GM21528 (cell line): ENCODE results near the gene DNAJC25.
"Not testable (repeated sequence)": the region's sequence is repeated elsewhere in the genome, so short reads cannot be mapped to it uniquely, and the experiment has no call there.

Experiments
- ATAC-seq: cut with Tn5 transposase; IDR thresholded peaks from one replicate; pipeline ENCODE4 v1.9.1; 2021; ENCODE audit warnings: mild to moderate bottlenecking, moderate library complexity; ENCODE audit not compliant: unreplicated experiment, low FRiP score

The DNAJC25 gene

DNA sequence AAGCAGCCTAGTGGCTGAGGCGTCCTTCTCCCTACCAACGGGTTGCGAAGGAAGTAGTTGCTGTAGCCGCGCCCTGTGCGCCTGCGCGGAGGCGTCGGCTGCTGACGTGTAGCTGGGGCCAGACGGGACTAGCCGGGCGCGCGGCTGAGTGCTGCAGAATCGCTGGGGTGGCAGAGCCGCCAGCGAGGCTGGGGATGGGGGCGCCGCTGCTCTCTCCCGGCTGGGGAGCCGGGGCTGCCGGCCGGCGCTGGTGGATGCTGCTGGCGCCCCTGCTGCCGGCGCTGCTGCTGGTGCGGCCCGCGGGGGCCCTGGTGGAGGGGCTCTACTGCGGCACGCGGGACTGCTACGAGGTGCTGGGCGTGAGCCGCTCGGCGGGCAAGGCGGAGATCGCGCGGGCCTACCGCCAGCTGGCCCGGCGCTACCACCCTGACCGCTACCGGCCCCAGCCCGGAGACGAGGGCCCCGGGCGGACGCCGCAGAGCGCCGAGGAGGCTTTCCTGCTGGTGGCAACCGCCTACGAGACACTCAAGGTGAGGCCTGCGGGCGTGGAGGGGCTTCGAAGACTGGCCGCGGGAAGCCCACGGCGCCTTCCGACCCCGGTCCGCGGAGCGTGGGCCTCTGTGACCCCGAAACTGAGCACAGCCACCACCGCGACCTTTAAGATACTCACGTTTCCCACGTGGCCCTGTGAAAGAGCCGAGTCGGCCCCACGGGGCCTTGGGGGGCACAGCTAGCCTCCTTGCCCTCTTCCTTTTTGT lies at the start of gene DNAJC25:
DNAJC25 (plus strand) TSS at position 121 of the 758 bp plus-strand sequence; CDS start at position 195, 74 bp downstream.
- ATAC-seq, result peak; percentile 97

DNA sequence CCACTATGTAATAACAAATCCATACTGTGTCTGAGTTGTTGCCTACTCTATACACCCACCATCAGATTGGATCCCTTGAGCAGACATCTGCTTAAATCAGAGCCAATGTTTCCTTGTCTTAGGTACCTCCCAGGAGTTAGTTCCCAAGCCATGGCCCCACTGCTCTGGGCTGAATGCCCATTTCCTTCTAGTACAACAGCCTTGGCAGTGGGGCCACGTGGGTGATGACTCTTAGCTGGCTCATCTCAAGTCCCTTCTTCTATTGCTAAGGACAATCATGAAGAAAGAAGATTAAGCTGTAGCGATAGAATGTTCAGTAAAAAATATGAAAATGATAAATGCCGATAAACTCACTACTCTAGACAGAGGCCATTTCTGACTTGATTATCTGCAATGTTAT lies 48.2 kb upstream of the DNAJC25 start:
- ATAC-seq, result no peak

DNA sequence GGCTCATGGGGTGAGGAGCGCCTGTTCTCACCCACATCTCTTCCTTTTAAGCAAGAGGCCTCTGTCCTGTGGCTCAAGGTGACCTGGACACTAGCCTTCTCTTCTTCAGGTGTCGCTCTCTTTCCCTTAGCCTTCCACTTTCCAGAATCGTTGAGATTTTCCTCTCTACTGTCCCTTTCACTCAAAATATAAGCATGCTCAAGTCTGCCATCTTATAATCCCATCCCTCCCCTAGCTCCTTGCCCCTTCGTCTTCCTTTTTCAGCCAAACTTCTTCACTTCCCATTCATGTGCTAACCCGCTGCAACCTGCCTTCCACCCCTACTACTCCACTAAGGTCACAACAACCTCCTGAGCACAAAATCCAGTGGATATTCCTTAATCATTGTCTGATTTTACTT lies 44.8 kb upstream of the DNAJC25 start:
- no peak for ATAC-seq

DNA sequence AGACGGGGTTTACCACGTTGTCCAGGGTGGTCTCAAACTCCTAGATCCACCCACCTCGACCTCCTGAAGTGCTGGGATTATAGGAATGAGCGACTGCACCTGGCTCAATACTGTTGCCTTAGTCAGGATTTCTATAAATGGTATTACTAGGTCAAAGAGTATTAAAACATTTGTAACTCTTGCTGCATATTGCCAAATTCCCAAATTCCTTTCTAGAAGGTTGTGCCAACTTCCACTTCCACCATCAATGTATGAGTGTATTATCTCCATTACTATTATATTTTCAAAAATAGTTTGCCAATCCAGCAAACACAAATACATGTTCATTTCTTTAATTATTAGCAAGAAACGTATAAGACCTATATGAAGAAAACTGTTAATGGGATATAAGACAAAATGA lies 42.3 kb upstream of the DNAJC25 start:
- ATAC-seq, result no peak

DNA sequence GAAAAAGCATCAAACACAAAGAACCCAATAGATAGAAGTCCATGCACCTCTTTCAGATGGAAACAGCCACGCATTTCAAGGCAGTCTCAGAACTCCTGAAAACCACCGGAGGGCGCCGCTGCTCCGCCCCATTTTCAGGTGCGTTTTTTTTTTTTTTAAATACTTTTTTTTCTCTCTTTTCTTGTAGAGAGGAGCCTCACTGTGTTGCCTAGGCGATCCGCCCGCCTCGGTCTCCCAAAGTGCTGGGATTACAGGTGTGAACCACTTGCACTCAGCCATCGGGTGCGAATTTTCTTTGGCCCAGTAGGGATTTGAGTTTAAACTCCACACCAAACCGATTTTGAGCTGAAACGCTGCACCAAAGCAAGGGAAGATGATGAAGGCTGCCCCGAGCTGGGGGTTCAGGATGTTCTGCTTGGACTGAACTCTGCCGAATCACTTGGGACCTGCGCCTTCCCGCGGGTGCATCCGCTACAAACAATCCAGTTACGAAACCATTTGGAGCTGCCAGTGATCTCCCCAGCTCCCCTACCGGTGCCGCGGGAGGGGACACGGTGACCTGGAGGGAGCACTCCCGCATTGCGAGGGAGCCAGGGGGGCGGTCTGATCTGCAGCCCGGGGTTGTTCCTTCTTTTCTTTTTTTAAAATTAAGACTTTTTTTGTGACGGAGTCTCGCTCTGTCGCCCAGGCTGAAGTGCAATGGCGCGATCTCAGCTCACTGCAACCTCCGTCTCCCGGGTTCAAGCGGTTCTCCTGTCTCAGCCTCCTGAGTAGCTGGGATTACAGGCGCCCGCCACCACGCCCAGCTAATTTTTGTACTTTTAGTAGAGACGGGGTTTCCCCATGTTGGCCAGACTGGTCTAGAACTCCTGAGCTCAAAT lies 33.0 kb upstream of the DNAJC25 start:
- ATAC-seq, result no peak

DNA sequence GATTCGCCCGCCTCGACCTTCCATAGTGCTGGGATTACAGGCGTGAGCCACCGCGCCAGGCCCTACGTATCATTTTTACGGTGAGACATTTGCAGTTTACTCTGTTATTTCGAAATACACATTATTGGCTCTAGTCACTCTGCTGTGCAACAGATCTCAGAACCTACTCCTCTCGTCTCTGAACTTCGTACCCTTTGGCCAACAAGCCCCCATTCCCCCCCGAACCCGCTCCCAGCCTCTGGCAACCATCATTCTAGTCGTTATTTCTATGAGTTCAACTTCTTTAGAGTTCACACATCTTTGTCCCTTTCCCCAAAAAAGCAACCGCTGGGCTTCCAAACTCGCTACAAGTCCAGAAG lies 32.4 kb upstream of the DNAJC25 start:
- ATAC-seq, result no peak

DNA sequence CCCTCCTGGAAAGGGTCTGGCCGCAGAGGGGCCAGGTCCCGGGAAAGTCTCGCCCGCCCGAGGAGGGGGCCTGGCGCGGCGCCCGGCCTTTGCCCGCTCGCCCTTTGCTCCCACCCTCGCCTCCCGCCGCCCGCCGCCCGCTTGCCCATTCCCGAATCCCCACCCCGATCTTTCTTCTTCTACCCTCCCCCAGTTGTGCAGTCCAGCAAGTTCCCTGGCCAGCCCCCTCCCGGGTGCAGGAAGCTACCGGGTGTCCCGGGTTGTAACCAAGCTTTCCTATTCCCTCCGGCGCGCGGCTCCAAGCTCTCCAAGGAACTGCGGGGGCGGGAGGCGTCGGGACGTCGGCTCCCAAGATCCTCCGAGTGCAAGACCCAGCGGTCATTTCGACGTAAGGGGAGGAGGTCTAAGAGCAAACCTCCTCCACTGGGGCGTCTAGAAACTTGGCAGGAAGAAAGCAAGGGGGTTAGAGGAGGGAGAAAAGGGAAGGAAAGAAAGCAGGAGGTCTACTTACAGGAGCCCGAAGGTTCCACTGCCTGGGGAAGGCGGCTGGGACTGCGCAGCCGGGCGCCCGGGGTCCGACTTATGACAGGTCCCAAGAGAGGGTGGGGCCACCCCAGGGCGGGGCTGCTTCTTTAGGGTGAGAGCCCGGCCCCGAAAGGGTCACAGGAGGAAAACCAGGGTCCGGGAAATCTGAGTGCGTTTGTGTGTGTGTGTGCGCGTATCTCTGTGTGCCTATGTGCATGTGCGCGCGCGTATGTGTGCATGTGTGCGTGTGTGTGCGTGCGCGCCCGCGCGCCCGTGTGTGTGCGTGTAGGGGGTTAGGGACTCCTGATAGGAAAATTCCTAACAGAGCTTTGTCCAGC lies 31.8 kb upstream of the DNAJC25 start, which contains the start of gene PTGR1:
PTGR1 (minus strand) TSS at position 556 of the 863 bp plus-strand sequence. CDS start 2,225 bp downstream, outside the sequence.
- no peak for ATAC-seq

DNA sequence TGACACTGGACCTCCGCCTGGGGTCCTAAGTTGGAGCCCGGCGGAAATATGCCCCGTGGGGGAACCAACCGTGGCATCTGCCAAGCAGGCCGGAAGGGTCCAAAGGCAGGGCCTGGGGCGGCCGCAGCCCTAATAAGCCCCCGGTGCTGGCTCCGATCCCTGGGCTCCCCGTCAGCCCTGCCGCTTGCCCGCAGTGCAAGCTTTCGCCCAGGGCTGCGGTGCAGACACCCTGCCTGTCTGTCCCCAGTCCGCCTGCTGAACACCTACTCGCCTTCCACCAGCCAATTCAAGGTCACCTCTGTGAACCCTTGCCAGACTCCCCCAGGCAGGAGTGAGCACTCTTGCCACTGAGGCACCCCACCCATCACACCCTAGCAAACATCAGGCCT lies 31.2 kb upstream of the DNAJC25 start:
- no peak for ATAC-seq

DNA sequence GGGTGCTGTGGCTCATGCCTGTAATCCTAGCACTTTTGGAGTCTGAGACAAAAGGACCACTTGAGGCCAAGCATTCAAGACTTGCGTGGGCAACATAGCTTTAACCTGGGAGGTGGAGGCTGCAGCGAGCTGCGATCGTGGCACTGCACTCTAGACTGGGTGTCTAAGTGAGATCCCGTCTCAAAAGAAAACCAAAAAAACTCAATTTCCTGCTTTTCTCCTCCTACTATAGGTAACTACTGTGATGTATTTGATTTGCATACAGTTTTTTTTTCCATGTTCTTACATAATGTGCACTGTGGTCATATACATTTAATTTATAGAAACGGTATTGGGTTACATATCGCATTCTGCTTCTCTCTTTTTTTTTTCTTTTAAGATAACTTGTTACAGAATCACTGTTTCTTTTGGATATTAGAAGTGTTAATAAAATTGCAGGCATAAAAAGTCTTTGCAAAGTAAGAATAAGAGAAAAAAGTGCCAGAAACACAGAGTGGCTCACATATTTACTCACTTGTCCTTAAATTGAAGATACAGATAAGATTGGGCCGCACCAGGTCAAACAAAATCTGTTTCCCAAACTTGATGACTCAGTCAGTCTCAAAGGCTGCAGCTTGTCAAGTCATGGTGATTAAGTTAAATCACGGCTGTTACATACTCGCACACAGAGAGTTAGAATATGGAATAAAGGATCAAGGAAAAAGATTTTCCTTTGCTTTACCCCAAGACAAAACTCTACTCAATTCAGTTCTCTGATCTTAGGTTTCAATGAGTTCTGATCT lies 29.7 kb upstream of the DNAJC25 start:
- ATAC-seq, result no peak

DNA sequence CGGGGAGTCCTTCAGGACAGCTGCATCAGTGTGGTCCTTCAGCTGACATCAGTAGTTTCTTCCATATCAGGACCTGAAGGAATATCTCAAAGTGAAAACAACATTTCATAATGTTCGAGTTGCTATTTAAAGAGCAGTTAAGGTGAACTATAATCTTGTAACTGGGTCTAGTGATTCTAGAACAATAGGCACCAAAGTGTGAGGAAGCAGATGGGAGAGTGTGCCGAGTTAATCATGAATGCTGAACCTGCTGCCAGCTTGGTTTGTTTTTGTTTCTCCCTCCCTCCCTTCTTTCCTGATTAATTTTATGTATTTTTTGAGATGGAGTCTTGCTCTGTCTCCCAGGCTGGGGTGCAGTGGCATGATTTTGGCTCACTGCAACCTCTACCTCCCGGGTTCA lies 28.1 kb upstream of the DNAJC25 start:
- no peak for ATAC-seq

DNA sequence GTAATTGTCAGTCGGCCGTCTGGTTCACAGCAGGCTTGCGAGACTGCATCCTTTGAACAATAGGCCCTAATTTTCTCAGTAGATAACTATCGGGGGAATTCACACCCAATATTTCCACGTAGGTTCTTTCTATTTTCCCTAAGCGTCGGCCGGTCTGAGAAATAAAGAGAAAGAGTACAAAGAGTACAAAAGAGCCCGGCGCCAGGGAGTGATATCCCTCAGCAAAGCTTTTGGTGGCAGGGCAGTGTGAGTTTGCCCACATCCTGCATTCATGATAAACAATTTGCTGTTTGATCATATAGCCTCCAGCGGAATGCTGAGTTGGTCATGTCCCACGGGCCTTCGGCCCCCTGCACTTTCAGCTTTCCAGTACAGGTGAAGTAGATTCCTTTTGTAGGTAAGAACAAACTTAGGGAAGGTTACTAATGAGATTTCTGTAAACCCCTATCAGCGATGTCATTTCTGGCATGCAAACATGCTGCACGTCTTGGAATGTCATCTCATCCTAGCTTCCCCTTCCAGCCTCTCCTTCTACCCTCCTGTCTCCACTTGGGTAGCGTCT lies 27.0 kb upstream of the DNAJC25 start:
- no peak for ATAC-seq

DNA sequence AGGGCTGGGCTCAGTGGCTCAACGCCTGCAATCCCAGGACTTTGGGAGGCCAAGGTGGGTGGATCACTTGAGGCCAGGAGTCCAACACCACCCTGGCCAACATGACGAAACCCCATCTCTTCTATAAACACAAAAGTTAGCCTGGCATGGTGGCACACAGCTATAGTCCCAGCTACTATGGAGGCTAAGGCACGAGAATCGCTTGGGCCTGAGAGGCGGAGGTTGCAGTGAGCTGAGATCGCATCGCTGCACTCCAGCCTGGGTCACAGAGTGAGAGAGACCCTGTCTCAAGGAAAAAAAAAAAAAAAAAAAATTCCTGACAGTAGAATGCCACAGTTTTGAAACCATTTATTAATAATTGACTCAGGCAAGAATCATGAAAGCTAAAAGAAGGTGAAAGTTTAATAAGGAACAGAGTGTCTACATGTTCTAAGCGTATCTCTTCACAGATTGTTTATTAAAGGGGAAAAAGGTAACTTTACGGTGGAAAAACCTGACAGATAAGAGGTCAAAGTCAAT lies 26.0 kb upstream of the DNAJC25 start:
- no peak for ATAC-seq

DNA sequence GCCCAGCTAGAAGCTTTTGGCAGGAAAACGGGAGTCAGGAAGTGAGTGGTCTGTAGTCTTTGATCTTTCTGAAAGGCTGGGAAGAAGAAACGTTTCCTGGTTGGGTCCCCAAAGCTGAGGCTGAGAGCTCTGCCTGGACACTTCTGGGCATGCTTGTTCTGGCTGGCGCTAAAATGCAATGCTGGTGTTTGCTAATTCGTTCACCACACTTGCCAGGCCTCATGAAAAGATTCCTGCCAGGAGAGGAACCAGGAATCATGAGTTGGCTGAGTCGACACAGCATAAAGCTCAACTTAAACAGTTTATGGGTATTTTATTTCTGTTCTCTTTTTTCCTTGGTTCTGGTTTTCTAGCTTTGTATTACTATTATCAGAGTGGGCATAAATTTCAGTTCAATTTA lies 21.0 kb upstream of the DNAJC25 start:
- no peak for ATAC-seq

DNA sequence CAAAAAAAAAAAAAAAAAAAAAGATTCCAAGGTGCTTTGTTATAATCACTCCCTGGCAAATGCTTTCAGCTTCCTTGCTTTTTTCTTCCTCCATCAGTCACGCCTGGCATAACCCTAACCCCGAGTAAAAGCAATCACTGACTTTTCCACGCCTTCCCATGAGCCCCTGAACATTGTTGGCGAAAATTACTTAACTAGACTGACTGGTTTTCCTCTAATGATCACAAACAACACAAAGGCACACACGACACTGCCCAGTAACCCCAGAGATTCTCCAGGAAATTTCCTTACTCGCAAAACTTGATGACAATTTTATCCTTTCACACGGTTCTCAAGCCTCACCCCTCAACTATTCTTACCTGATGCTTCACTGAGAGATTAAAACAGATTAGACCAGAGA lies 20.3 kb upstream of the DNAJC25 start:
- ATAC-seq, result no peak

DNA sequence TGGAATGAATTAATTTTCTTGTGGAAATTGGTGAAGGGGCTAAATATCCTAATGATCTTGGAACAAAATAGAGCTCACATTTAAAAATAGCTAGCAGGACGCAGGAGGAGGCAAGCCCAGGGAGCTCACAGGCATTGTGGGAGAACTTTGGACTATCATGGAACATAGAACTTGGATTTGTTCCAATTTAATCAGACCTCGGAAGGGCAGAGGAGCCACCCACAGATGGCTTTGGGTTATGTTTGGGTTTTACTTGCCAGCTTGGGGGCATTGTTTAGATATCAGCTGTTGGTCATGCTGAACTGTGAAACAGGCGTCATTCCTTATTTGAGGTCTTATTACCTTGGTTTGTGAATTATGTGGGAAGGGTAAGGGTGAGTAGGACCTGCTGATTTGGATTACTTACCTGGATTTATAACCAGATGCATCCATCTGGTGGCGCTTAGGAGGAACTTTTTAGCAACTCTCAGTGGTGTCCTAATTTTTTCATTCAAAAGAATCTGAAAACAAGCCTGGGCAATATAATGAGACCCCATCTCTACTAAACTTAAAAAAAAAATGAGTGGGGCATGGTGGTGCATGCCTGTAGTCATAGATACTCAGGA lies 17.6 kb upstream of the DNAJC25 start:
- no peak for ATAC-seq

DNA sequence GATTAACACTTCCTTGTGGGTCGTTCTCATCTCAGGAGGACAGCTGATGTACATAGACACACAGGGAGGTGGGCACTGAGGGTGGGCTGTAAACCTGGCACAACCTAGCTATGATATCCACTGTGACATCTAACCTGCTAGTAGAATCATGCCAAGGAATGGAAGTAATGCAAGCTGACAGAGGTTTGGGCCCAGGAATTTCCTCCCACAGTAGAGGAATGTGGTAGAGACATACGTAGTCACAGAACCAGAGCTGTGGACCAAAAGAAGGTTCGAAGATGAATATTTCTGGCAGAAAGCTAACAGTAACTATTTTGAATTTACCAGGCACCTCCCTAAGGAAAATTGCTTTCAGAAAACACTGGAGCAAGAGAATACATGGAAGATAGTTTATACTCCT lies 15.2 kb upstream of the DNAJC25 start:
- no peak for ATAC-seq

DNA sequence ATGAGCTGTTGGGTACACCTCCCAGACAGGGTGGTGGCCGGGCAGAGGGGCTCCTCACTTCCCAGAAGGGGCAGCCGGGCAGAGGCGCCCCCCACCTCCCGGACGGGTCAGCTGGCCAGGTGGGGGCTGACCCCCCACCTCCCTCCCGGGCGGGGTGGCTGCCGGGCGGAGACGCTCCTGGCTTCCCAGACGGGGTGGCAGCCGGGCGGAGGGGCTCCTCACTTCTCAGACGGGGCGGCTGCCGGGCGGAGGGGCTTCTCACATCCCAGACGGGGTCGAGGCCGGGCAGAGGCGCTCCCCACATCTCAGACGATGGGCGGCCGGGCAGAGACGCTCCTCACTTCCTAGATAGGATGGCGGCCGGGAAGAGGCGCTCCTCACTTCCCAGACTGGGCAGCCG lies 13.8 kb upstream of the DNAJC25 start:
- not testable (repeated sequence) for ATAC-seq

DNA sequence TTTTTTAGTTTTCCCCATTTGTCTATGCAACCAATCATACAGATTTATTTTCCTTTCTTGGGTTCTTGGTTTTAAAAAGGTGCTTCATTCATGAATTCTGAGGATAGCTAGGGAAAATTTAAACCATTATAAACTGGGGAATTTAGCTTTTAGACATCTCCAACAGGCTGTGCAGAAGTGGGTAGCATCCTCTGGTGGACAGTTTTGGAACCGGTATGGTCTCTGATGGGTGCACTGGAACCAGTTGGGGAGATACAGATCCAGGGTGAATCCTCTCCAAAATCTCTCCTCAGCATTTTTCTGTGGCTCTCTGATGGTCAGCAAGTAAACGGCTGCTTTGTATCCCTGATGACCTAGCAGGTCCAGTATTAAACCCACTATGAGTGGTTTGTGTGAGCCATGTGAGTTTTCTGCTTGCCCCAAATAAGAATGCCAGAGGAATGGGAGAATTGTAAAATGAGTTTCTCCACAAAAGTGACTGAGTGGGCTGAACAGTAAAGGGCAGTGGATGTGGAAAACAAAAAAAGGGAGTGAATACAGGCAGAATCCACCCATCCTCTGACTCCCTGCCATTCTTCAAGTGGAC lies 9.1 kb upstream of the DNAJC25 start:
- ATAC-seq, result no peak

DNA sequence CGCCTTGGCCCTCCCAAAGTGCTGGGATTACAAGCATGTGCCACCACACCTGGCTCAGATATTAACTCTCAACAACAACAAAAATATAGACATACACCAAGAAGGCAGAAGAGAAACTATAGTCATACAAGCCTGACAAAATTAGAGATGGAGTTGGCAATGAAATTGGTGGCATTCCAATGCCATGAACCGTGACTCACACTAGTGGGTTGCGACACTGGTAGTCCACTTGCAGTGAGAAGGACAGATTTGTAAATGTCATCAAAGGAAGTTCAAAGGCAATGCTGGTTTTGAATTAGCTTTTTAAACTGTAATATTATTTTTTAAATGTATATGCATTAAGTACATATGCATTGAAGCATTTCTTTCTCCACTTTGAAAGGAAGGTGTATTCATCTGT lies 8.5 kb upstream of the DNAJC25 start:
- no peak for ATAC-seq
